HEK293T (cell line): ENCODE measurements around the gene CLEC16A.

Source experiments
- CTCF ChIA-PET: fragments of 350-600 bp; formaldehyde crosslinking; extraction: SDS; loops from one replicate; lab custom pipeline; 2021; ENCODE audit warnings: antibody characterized with exemption, inconsistent platforms; lab: Yijun Ruan, JAX
- POLR2A ChIA-PET: fragments of 350-600 bp; formaldehyde crosslinking; extraction: SDS; loops from one replicate; lab custom pipeline; 2020; ENCODE audit warnings: antibody characterized with exemption, inconsistent platforms; lab: Yijun Ruan, JAX
- DNase-seq: peaks from one replicate; pipeline ENCODE4 v3.0.0; 2012; ENCODE audit warnings: mixed read lengths; ENCODE audit errors: extremely low spot score
- ARNT ChIP-seq: fragments of 450-650 bp; IDR thresholded peaks from 2 replicates; pipeline ENCODE4 v1.6.1; 2017; ENCODE audit warnings: mild to moderate bottlenecking
- BHLHE40 ChIP-seq: fragments of 450-650 bp; IDR thresholded peaks from 2 replicates; pipeline ENCODE4 v1.6.1; 2016; ENCODE audit warnings: mild to moderate bottlenecking, moderate library complexity, borderline replicate concordance
- CTBP1 ChIP-seq: fragments of 450-650 bp; IDR thresholded peaks from 2 replicates; pipeline ENCODE4 v1.6.1; 2016; ENCODE audit warnings: borderline replicate concordance
- ELF4 ChIP-seq: fragments of 450-650 bp; IDR thresholded peaks from 2 replicates; pipeline ENCODE4 v1.6.1; 2017; ENCODE audit warnings: antibody characterized with exemption
- FOXA1 ChIP-seq: fragments of 450-650 bp; IDR thresholded peaks from 2 replicates; pipeline ENCODE4 v1.6.1; 2016; ENCODE audit warnings: mild to moderate bottlenecking
- FOXK2 ChIP-seq: fragments of 450-650 bp; IDR thresholded peaks from 2 replicates; pipeline ENCODE4 v1.6.1; 2016; ENCODE audit warnings: mild to moderate bottlenecking
- FOXM1 ChIP-seq: fragments of 450-650 bp; IDR thresholded peaks from 2 replicates; pipeline ENCODE4 v1.6.1; 2017; ENCODE audit warnings: mild to moderate bottlenecking, borderline replicate concordance
- HDGF ChIP-seq: fragments of 450-650 bp; IDR thresholded peaks from 2 replicates; pipeline ENCODE4 v1.6.1; 2017; ENCODE audit warnings: antibody characterized with exemption, borderline replicate concordance
- L3MBTL2 ChIP-seq: fragments of 450-650 bp; conservative IDR thresholded peaks from 2 replicates; pipeline ENCODE4 v1.6.1; 2016; ENCODE audit warnings: mild to moderate bottlenecking
- LEF1 ChIP-seq: fragments of 450-650 bp; IDR thresholded peaks from 2 replicates; pipeline ENCODE4 v1.6.1; 2017; ENCODE audit warnings: mild to moderate bottlenecking, borderline replicate concordance
- NFRKB ChIP-seq: fragments of 450-650 bp; IDR thresholded peaks from 2 replicates; pipeline ENCODE4 v1.6.1; 2016; ENCODE audit warnings: mild to moderate bottlenecking, moderate library complexity
- PKNOX1 ChIP-seq: fragments of 450-650 bp; IDR thresholded peaks from 2 replicates; pipeline ENCODE4 v1.6.1; 2016
- SP1 ChIP-seq: fragments of 450-650 bp; IDR thresholded peaks from 2 replicates; pipeline ENCODE4 v1.6.1; 2017
- SUZ12 ChIP-seq: fragments of 450-650 bp; IDR thresholded peaks from 2 replicates; pipeline ENCODE4 v1.6.1; 2016; ENCODE audit warnings: mild to moderate bottlenecking
- TARDBP ChIP-seq: fragments of 450-650 bp; IDR thresholded peaks from 2 replicates; pipeline ENCODE4 v1.6.1; 2016
- ZNF384 ChIP-seq: fragments of 450-650 bp; IDR thresholded peaks from 2 replicates; pipeline ENCODE4 v1.6.1; 2016

CLEC16A gene

GRCh38 chr16:11016993-11017392, 72.6 kb downstream of the CLEC16A start:
- POLR2A ChIA-PET, result no interaction called here
- TF ChIP-seq HDGF (no peak), PKNOX1 (no peak), FOXA1 (no peak), LEF1 (no peak), ARNT (no peak), NFRKB (no peak), TARDBP (no peak), SUZ12 (no peak), L3MBTL2 (no peak), FOXK2 (no peak), SP1 (no peak), CTBP1 (no peak), ZNF384 (no peak), BHLHE40 (no peak), FOXM1 (no peak)

GRCh38 chr16:11017499-11017898, 73.1 kb downstream of the CLEC16A start:
- CTCF ChIA-PET, result no interaction called here
- no peak for DNase-seq
- TF ChIP-seq FOXM1 (no peak), FOXA1 (no peak), ARNT (no peak), SUZ12 (no peak), ELF4 (no peak), TARDBP (no peak), ZNF384 (no peak), FOXK2 (no peak), PKNOX1 (no peak)
- POLR2A ChIA-PET, result no interaction called here

More at GRCh38 chr16:11016993-11017392, 72.6 kb downstream of the CLEC16A start:
- CTCF ChIA-PET, result no interaction called here
- no peak for DNase-seq

GRCh38 chr16:11020388-11020787, 76.0 kb downstream of the CLEC16A start:
- no peak for DNase-seq
- POLR2A ChIA-PET, result no interaction called here
- CTCF ChIA-PET, result no interaction called here
- TF ChIP-seq BHLHE40, result no peak
- TF ChIP-seq L3MBTL2, result no peak
- TF ChIP-seq FOXM1, result no peak
- TF ChIP-seq FOXK2, result no peak
- TF ChIP-seq ELF4, result no peak
- TF ChIP-seq ZNF384, result no peak

GRCh38 chr16:11020792-11021551, 76.6 kb downstream of the CLEC16A start:
- TF ChIP-seq ARNT (no peak), L3MBTL2 (no peak), CTBP1 (no peak), FOXA1 (no peak), HDGF (no peak), FOXM1 (no peak), FOXK2 (no peak), BHLHE40 (no peak), ZNF384 (no peak), ELF4 (no peak), NFRKB (no peak), TARDBP (no peak), PKNOX1 (no peak), SUZ12 (no peak), LEF1 (no peak), SP1 (no peak)
- no peak for DNase-seq
- ChIA-PET POLR2A (no interaction called here), CTCF (no interaction called here)

GRCh38 chr16:11022002-11022401, 77.6 kb downstream of the CLEC16A start:
- no peak for TF ChIP-seq L3MBTL2
- TF ChIP-seq ARNT, result no peak
- no peak for TF ChIP-seq SP1
- TF ChIP-seq FOXA1, result no peak
- TF ChIP-seq TARDBP, result no peak
- TF ChIP-seq PKNOX1, result no peak
- no peak for TF ChIP-seq SUZ12
- no peak for TF ChIP-seq CTBP1
- TF ChIP-seq NFRKB, result no peak
- TF ChIP-seq BHLHE40, result no peak
- TF ChIP-seq ZNF384, result no peak
- no peak for TF ChIP-seq ELF4
- no peak for TF ChIP-seq FOXM1
- no peak for TF ChIP-seq LEF1
- no peak for TF ChIP-seq HDGF
- TF ChIP-seq FOXK2, result no peak
- no peak for DNase-seq

More at GRCh38 chr16:11022002-11022401, 77.6 kb downstream of the CLEC16A start:
- CTCF ChIA-PET, result no interaction called here
- POLR2A ChIA-PET, result no interaction called here
